HEK293 (cell line): ENCODE results near the gene SESN2.

ENCODE experiments used
- CTCF ChIA-PET: fragments of 350-600 bp; formaldehyde crosslinking; extraction: SDS; loops from one replicate; lab custom pipeline; 2021; ENCODE audit warnings: antibody characterized with exemption; lab: Yijun Ruan, JAX
- POLR2A ChIA-PET: fragments of 300-600 bp; formaldehyde crosslinking; extraction: SDS; loops from one replicate; lab custom pipeline; 2020; ENCODE audit warnings: antibody characterized with exemption, inconsistent platforms; lab: Yijun Ruan, JAX
- H3K27ac ChIP-seq: fragments of 200-500 bp; sonication (Bioruptor generic); 2 replicates; pipeline ENCODE4 v1.5.1; 2014; ENCODE audit warnings: low read depth, low read length, control low read depth, inconsistent platforms; ENCODE audit errors: extremely low read depth
- H3K36me3 ChIP-seq, 2 experiments: fragments of 200-500 bp in 1 of 2; sonication (Bioruptor generic) in 1 of 2; 1 replicate in 1 of 2; 2 replicates in 1 of 2; pipeline ENCODE4 v1.5.1; 2014 to 2017; ENCODE audit warnings: inconsistent platforms in 2 of 2, low read length in 2 of 2; ENCODE audit not compliant: control insufficient read depth in 2 of 2, insufficient read depth in 1 of 2
- H3K4me1 ChIP-seq: fragments of 200-500 bp; sonication (Bioruptor generic); 2 replicates; pipeline ENCODE4 v1.5.1; 2014; ENCODE audit warnings: mild to moderate bottlenecking, low read length, inconsistent platforms; ENCODE audit not compliant: control insufficient read depth, insufficient read depth
- H3K4me3 ChIP-seq: 2 replicates; pipeline ENCODE4 v1.5.1; 2011; ENCODE audit warnings: low read depth, mild to moderate bottlenecking, control low read depth, low read length, moderate library complexity
- H3K9me3 ChIP-seq: fragments of 200-500 bp; sonication (Bioruptor generic); 2 replicates; pipeline ENCODE4 v1.5.1; 2014; ENCODE audit warnings: low read depth, low read length, inconsistent platforms; ENCODE audit not compliant: control insufficient read depth, insufficient read depth
- EGR2 ChIP-seq: fragments of 450-650 bp; formaldehyde crosslinking; IDR thresholded peaks from 2 replicates; pipeline ENCODE4 v1.5.1; 2016; ENCODE audit warnings: low read depth, missing biosample characterization, missing genetic modification characterization
- GFI1B ChIP-seq: fragments of 450-650 bp; formaldehyde crosslinking; IDR thresholded peaks from 2 replicates; pipeline ENCODE4 v1.5.1; 2016; ENCODE audit warnings: missing biosample characterization, missing genetic modification characterization
- GLI4 ChIP-seq: fragments of 450-650 bp; formaldehyde crosslinking; IDR thresholded peaks from 2 replicates; pipeline ENCODE4 v1.5.1; 2016; ENCODE audit warnings: missing biosample characterization, missing genetic modification characterization
- GLIS2 ChIP-seq: fragments of 450-650 bp; formaldehyde crosslinking; IDR thresholded peaks from 2 replicates; pipeline ENCODE4 v1.5.1; 2016; ENCODE audit warnings: missing biosample characterization, missing genetic modification characterization
- HOXD13 ChIP-seq: sonication (generic); formaldehyde crosslinking; IDR thresholded peaks from 2 replicates; pipeline ENCODE4 v1.8.0; 2022; ENCODE audit warnings: missing genetic modification reagents, borderline replicate concordance
- INSM2 ChIP-seq: fragments of 450-650 bp; formaldehyde crosslinking; IDR thresholded peaks from 2 replicates; pipeline ENCODE4 v1.5.1; 2016; ENCODE audit warnings: missing biosample characterization, missing genetic modification characterization
- MEIS1 ChIP-seq: sonication (generic); formaldehyde crosslinking; IDR thresholded peaks from 2 replicates; pipeline ENCODE4 v1.8.1; 2022; ENCODE audit warnings: missing genetic modification reagents, mild to moderate bottlenecking, borderline replicate concordance
- SCRT2 ChIP-seq: fragments of 450-650 bp; formaldehyde crosslinking; IDR thresholded peaks from 2 replicates; pipeline ENCODE4 v1.5.1; 2016; ENCODE audit warnings: missing biosample characterization, missing genetic modification characterization
- ZBTB21 ChIP-seq: fragments of 450-650 bp; formaldehyde crosslinking; IDR thresholded peaks from 2 replicates; pipeline ENCODE4 v1.5.1; 2017; ENCODE audit warnings: missing biosample characterization, missing genetic modification characterization
- ZNF19 ChIP-seq: fragments of 450-650 bp; formaldehyde crosslinking; IDR thresholded peaks from 2 replicates; pipeline ENCODE4; 2016; ENCODE audit warnings: missing biosample characterization, missing genetic modification characterization, low read depth
- ZNF341 ChIP-seq: fragments of 450-650 bp; formaldehyde crosslinking; IDR thresholded peaks from 2 replicates; pipeline ENCODE4; 2016; ENCODE audit warnings: low read depth, missing biosample characterization, missing genetic modification characterization
- ZNF354C ChIP-seq: fragments of 450-650 bp; formaldehyde crosslinking; IDR thresholded peaks from 2 replicates; pipeline ENCODE4 v1.5.1; 2016; ENCODE audit warnings: missing biosample characterization, missing genetic modification characterization, low read depth, borderline replicate concordance
- ZNF391 ChIP-seq: fragments of 450-650 bp; formaldehyde crosslinking; IDR thresholded peaks from 2 replicates; pipeline ENCODE4 v1.5.1; 2016; ENCODE audit warnings: low read depth, missing biosample characterization, missing genetic modification characterization, borderline replicate concordance
- ZNF529 ChIP-seq: fragments of 450-650 bp; formaldehyde crosslinking; IDR thresholded peaks from 2 replicates; pipeline ENCODE4 v1.5.1; 2017; ENCODE audit warnings: missing genetic modification characterization, missing biosample characterization; ENCODE audit not compliant: insufficient replicate concordance
- ZNF600 ChIP-seq: fragments of 450-650 bp; formaldehyde crosslinking; IDR thresholded peaks from 2 replicates; pipeline ENCODE4 v1.5.1; 2016; ENCODE audit warnings: missing biosample characterization, missing genetic modification characterization
- ZNF626 ChIP-seq: fragments of 450-650 bp; sonication (Bioruptor Pico); formaldehyde crosslinking; IDR thresholded peaks from 2 replicates; pipeline ENCODE4 v1.5.1; 2018; ENCODE audit warnings: missing biosample characterization, missing genetic modification characterization, inconsistent platforms
- ZNF639 ChIP-seq: fragments of 450-650 bp; formaldehyde crosslinking; IDR thresholded peaks from 2 replicates; pipeline ENCODE4 v1.5.1; 2016; ENCODE audit warnings: missing biosample characterization, missing genetic modification characterization
- ZNF692 ChIP-seq: fragments of 450-650 bp; formaldehyde crosslinking; IDR thresholded peaks from 2 replicates; pipeline ENCODE4 v1.5.1; 2016; ENCODE audit warnings: missing biosample characterization, missing genetic modification characterization
- ZNF701 ChIP-seq: fragments of 450-650 bp; formaldehyde crosslinking; IDR thresholded peaks from 2 replicates; pipeline ENCODE4 v1.5.1; 2016; ENCODE audit warnings: missing biosample characterization, missing genetic modification characterization
- ZNF747 ChIP-seq: fragments of 450-650 bp; formaldehyde crosslinking; IDR thresholded peaks from 2 replicates; pipeline ENCODE4 v1.5.1; 2016; ENCODE audit warnings: missing biosample characterization, missing genetic modification characterization
- ZNF791 ChIP-seq: fragments of 450-650 bp; formaldehyde crosslinking; IDR thresholded peaks from 2 replicates; pipeline ENCODE4 v1.5.1; 2016; ENCODE audit warnings: missing biosample characterization, missing genetic modification characterization

SESN2 gene

GRCh38 chr1:28266920-28267322 is 7.6 kb downstream of the SESN2 start (continued):
- peak; percentile 36; the same call in 1 of the 2 replicates for TF ChIP-seq EGR2 (tag by site-specific recombination)
- peak; percentile 69 for TF ChIP-seq ZNF341 (tag by site-specific recombination)
- TF ChIP-seq ZBTB21 (tag by site-specific recombination) = no peak
- no peak for TF ChIP-seq ZNF692

- no peak overlapping the region for H3K4me3 ChIP-seq
- H3K36me3 ChIP-seq = peaks cover 3 to 45% of the 10 kb centered on the region in 2 experiments; a peak in 2 of 3 replicates
- H3K27ac ChIP-seq = no peak overlapping the region
- POLR2A ChIA-PET = interaction anchor here (0.9 kb wide), 1 partner anchor 18 kb away, joined by 3 read pairs; no protein-coding TSS in a partner anchor
- peaks cover 11% of the 10 kb centered on the region for H3K4me1 ChIP-seq
- no peaks in the 10 kb centered on the region for H3K9me3 ChIP-seq
- TF ChIP-seq ZNF529 (tag by site-specific recombination) = no peak
- TF ChIP-seq, all 188 proteins: peak for 0
- CTCF ChIA-PET = interaction anchor here (2.6 kb wide), 1 partner anchor 19 kb away, joined by 13 read pairs; no protein-coding TSS in a partner anchor
Measured at GRCh38 chr1:28267633-28268032, 8.3 kb downstream of the SESN2 start.

- H3K4me1 ChIP-seq = peaks cover 11% of the 10 kb centered on the region; the same call in 1 of the 2 replicates
- ChIA-PET POLR2A (interaction anchor here (1.2 kb wide), 1 partner anchor 9 kb away, joined by 4 read pairs; no protein-coding TSS in a partner anchor), CTCF (interaction anchor here (0.6 to 1.4 kb wide), 3 partner anchors 21 to 45 kb away, joined by 3 to 6 read pairs (median 3); no protein-coding TSS in a partner anchor)
- H3K4me3 ChIP-seq = no peak overlapping the region
- TF ChIP-seq GLIS2 (tag by site-specific recombination) (no peak), HOXD13 (CRISPR knock-in tag) (no peak), GFI1B (tag by site-specific recombination) (no peak), ZNF19 (no peak), ZNF701 (tag by site-specific recombination) (no peak), ZNF639 (tag by site-specific recombination) (no peak), GLI4 (tag by site-specific recombination) (no peak), ZNF791 (tag by site-specific recombination) (no peak), ZNF391 (tag by site-specific recombination) (no peak), ZNF600 (tag by site-specific recombination) (no peak), ZNF747 (tag by site-specific recombination) (no peak), ZNF626 (no peak), ZNF354C (tag by site-specific recombination) (no peak), SCRT2 (tag by site-specific recombination) (no peak), INSM2 (tag by site-specific recombination) (no peak), MEIS1 (CRISPR knock-in tag) (no peak)
- H3K36me3 ChIP-seq = peaks cover 10 to 59% of the 10 kb centered on the region in 2 experiments; a peak in 2 of 3 replicates
- H3K27ac ChIP-seq = no peak overlapping the region
- H3K9me3 ChIP-seq = no peaks in the 10 kb centered on the region
Measured at GRCh38 chr1:28269529-28269928, 10.2 kb downstream of the SESN2 start.
